Gastrocnemius medialis (tissue), 4 donors: ENCODE results near the gene KCTD14.

ENCODE experiments used
- POLR2A ChIP-seq, 2 donors: fragments of 450-650 bp; IDR thresholded peaks; one replicate each; pipeline ENCODE4 v1.6.1; 2017; ENCODE audit warnings: antibody characterized with exemption in 2 of 2, mild to moderate bottlenecking in 2 of 2, moderate library complexity in 2 of 2
- TF ChIP-seq, protein P1 (sequence below), 5 experiments: fragments of 450-650 bp in 3 of 5; fragments of 200-600 bp in 2 of 5; sonication (generic) in 2 of 5; IDR thresholded peaks in 4 of 5; conservative IDR thresholded peaks in 1 of 5; 1 replicate in 4 of 5; 2 replicates in 1 of 5; pipeline ENCODE4 v1.5.1; 2016 to 2019; ENCODE audit warnings: antibody characterized with exemption in 5 of 5, mild to moderate bottlenecking in 3 of 5, moderate library complexity in 3 of 5

DNA sequence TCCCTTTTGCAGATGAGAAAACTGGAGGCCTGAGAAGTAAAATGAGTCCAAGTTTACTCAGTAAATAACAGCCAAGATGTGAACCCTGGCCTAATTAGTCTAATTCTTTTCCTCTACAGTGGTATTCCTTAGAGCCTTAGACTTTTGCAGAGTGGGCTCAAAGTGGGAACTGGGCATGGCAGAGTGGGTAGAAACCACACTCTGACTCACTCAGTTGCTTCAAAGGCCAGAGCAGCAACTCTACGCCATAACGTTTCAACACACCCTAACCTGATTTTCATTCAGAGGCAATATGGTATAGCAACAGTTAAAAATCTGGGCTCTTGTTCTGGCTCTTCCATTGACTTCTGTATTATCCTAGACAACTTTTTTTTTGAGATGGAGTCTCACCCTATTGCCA is 43.4 kb upstream of the KCTD14 start:
- TF ChIP-seq, protein P1, sequence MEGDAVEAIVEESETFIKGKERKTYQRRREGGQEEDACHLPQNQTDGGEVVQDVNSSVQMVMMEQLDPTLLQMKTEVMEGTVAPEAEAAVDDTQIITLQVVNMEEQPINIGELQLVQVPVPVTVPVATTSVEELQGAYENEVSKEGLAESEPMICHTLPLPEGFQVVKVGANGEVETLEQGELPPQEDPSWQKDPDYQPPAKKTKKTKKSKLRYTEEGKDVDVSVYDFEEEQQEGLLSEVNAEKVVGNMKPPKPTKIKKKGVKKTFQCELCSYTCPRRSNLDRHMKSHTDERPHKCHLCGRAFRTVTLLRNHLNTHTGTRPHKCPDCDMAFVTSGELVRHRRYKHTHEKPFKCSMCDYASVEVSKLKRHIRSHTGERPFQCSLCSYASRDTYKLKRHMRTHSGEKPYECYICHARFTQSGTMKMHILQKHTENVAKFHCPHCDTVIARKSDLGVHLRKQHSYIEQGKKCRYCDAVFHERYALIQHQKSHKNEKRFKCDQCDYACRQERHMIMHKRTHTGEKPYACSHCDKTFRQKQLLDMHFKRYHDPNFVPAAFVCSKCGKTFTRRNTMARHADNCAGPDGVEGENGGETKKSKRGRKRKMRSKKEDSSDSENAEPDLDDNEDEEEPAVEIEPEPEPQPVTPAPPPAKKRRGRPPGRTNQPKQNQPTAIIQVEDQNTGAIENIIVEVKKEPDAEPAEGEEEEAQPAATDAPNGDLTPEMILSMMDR (IDR thresholded peaks at IDR 0.05 in 4 of 5, conservative IDR thresholded peaks at IDR 0.05 in 1 of 5): no peak
- no peak for TF ChIP-seq POLR2A (IDR thresholded peaks at IDR 0.05)
